Limb (tissue), 2 donors: Measurements from ENCODE around the gene ZNF473.
"Not testable (repeated sequence)": the region's sequence is repeated elsewhere in the genome, so short reads cannot be mapped to it uniquely, and the experiment has no call there.

Source experiments
- DNase-seq, 2 donors: peaks; one replicate each; pipeline ENCODE4 v3.0.0-alpha.2; 2016; ENCODE audit errors: extremely low spot score in 2 of 2

The ZNF473 gene

DNA sequence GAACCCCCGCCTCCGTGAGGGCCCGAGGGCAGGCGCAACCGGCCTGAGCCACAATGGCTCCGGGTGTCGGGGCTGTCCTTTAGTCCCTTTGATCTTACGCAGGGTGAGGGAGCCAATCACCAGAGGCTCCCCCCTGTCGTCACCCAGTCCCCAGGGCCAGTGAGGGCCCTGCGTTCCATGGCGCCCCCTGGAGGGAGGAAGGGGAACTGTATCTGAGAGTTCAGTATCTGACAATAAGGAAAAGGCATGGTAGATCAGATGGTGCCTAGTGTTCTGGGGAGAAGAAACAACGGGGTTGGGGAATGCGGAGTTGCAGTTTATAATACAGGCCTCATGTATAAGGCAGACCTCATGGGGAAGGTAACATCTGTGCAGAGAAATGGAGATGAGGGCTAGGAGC, 72.1 kb downstream of the ZNF473 start:
- not testable (repeated sequence) for DNase-seq

DNA sequence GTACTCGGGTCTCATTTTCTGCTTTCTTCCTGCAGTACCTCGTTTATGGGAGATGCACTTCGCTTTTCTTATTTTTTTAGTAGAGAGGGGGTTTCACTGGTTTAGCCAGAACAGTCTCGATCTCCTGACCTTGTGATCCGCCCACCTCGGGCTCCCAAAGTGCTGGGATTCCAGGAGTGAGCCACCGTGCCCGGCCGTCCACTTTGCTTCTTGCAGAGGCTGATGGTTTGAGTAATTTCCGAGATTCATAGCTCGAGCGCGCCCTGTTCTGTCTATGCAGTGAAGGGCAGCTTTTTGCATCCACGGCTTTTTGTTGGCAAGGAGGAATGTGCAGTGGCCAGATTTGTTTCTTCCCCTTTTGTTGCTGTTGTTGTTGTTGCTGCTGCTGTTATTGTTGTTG, 73.1 kb downstream of the ZNF473 start:
- DNase-seq, result not testable (repeated sequence)

DNA sequence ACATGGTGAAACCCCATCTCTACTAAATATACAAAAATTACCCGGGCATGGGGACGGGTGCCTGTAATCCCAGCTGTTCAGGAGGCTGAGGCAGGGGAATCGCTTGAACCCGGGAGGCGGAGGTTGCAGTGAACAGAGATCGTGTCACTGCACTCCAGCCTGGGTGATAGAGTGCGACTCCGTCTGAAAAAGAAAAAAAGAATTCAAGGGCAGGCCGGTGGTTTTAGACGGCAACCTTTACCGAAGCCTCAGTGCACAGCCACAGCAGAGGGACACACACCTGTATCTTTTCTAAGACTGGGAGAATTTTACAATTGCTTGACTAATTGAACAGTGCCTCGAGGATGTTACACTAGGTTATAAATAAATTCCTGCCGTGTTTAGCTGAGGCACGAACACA, 73.9 kb downstream of the ZNF473 start:
- DNase-seq, result not testable (repeated sequence)

DNA sequence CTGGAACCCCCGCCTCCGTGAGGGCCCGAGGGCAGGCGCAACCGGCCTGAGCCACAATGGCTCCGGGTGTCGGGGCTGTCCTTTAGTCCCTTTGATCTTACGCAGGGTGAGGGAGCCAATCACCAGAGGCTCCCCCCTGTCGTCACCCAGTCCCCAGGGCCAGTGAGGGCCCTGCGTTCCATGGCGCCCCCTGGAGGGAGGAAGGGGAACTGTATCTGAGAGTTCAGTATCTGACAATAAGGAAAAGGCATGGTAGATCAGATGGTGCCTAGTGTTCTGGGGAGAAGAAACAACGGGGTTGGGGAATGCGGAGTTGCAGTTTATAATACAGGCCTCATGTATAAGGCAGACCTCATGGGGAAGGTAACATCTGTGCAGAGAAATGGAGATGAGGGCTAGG, 75.1 kb downstream of the ZNF473 start:
- DNase-seq, result not testable (repeated sequence)
